H9 (cell line): Measurements from ENCODE around the gene RSAD1. TPM values are rescaled to one million over a fixed set of nuclear protein-coding genes. Genes with fewer than 3 reads are reported as not detected.

Experiments used
- DNase-seq: peaks from one replicate; pipeline ENCODE4 v3.0.0-alpha.2; 2017
- H2AFZ ChIP-seq: one replicate; pipeline ENCODE4 v1.6.1; 2013; ENCODE audit warnings: mild to moderate bottlenecking, low read length, control low read depth, moderate library complexity
- H2AK5ac ChIP-seq: 2 replicates; pipeline ENCODE4 v1.6.1; 2013; ENCODE audit warnings: low read length, control low read depth, mixed read lengths; ENCODE audit not compliant: insufficient read length
- H2BK120ac ChIP-seq: one replicate; pipeline ENCODE4 v1.6.1; 2013; ENCODE audit warnings: low read depth, mild to moderate bottlenecking, low read length, control low read depth, inconsistent platforms; ENCODE audit not compliant: poor library complexity, severe bottlenecking
- H2BK12ac ChIP-seq: 2 replicates; pipeline ENCODE4 v1.6.1; 2013; ENCODE audit warnings: low read length, control low read depth, mixed read lengths, low read depth; ENCODE audit not compliant: insufficient read length
- H2BK15ac ChIP-seq: 2 replicates; pipeline ENCODE4 v1.6.1; 2013; ENCODE audit warnings: low read depth, low read length, control low read depth
- H2BK20ac ChIP-seq: one replicate; pipeline ENCODE4 v1.6.1; 2013; ENCODE audit warnings: low read depth, mild to moderate bottlenecking, low read length, control low read depth, inconsistent platforms; ENCODE audit not compliant: poor library complexity, severe bottlenecking
- H2BK5ac ChIP-seq: 2 replicates; pipeline ENCODE4 v1.6.1; 2013; ENCODE audit warnings: low read length, control low read depth, mixed read lengths; ENCODE audit not compliant: insufficient read length
- H3K14ac ChIP-seq: 2 replicates; pipeline ENCODE4 v1.6.1; 2013; ENCODE audit warnings: low read length, control low read depth; ENCODE audit not compliant: insufficient read depth
- H3K18ac ChIP-seq: 2 replicates; pipeline ENCODE4 v1.6.1; 2013; ENCODE audit warnings: low read depth, mild to moderate bottlenecking, mixed read lengths, low read length, control low read depth; ENCODE audit not compliant: insufficient read length
- H3K23ac ChIP-seq: 2 replicates; pipeline ENCODE4 v1.6.1; 2013; ENCODE audit warnings: low read length, control low read depth, mixed read lengths, low read depth; ENCODE audit not compliant: insufficient read length
- H3K23me2 ChIP-seq: 2 replicates; pipeline ENCODE4 v1.6.1; 2013; ENCODE audit warnings: low read depth, mild to moderate bottlenecking, mixed read lengths, low read length, control low read depth; ENCODE audit not compliant: insufficient read length, poor library complexity, severe bottlenecking
- H3K27ac ChIP-seq: 2 replicates; pipeline ENCODE4 v1.5.1; 2013; ENCODE audit warnings: low read length, control low read depth, mixed read lengths, low read depth; ENCODE audit not compliant: insufficient read length
- H3K27me3 ChIP-seq: 2 replicates; pipeline ENCODE4 v1.6.1; 2013; ENCODE audit warnings: low read length, control low read depth, inconsistent platforms; ENCODE audit not compliant: insufficient read depth
- H3K4ac ChIP-seq: 2 replicates; pipeline ENCODE4 v1.6.1; 2013; ENCODE audit warnings: low read depth, mild to moderate bottlenecking, control low read depth, inconsistent platforms, low read length, moderate library complexity
- H3K4me1 ChIP-seq: 2 replicates; pipeline ENCODE4 v1.6.1; 2013; ENCODE audit warnings: low read length, control low read depth, inconsistent platforms; ENCODE audit not compliant: insufficient read depth
- H3K4me2 ChIP-seq: 2 replicates; pipeline ENCODE4 v1.6.1; 2013; ENCODE audit warnings: low read length, control low read depth, mixed read lengths; ENCODE audit not compliant: insufficient read length, insufficient read depth
- H3K56ac ChIP-seq: 2 replicates; pipeline ENCODE4 v1.6.1; 2013; ENCODE audit warnings: low read depth, mild to moderate bottlenecking, mixed read lengths, low read length, control low read depth; ENCODE audit not compliant: insufficient read length
- H3K79me1 ChIP-seq: 2 replicates; pipeline ENCODE4 v1.6.1; 2013; ENCODE audit warnings: low read depth, mild to moderate bottlenecking, moderate library complexity, low read length, control low read depth, inconsistent platforms; ENCODE audit not compliant: insufficient read depth, poor library complexity, severe bottlenecking
- H3K79me2 ChIP-seq: 2 replicates; pipeline ENCODE4 v1.6.1; 2013; ENCODE audit warnings: low read length, control low read depth, inconsistent platforms; ENCODE audit not compliant: insufficient read depth
- H3K9ac ChIP-seq: 2 replicates; pipeline ENCODE4 v1.6.1; 2013; ENCODE audit warnings: low read length, control low read depth, mixed read lengths; ENCODE audit not compliant: insufficient read length; ENCODE audit errors: extremely low read depth
- H3K9me3 ChIP-seq: one replicate; pipeline ENCODE4 v1.6.1; 2013; ENCODE audit warnings: low read depth, low read length, inconsistent platforms; ENCODE audit not compliant: control insufficient read depth
- H3T11ph ChIP-seq: one replicate; pipeline ENCODE4 v1.6.1; 2013; ENCODE audit warnings: mild to moderate bottlenecking, low read length, control low read depth, inconsistent platforms
- H4K20me1 ChIP-seq: one replicate; pipeline ENCODE4 v1.6.1; 2013; ENCODE audit not compliant: control insufficient read depth, insufficient read length, insufficient read depth
- H4K5ac ChIP-seq: 2 replicates; pipeline ENCODE4 v1.6.1; 2013; ENCODE audit warnings: low read depth, mild to moderate bottlenecking, mixed read lengths, low read length, control low read depth; ENCODE audit not compliant: insufficient read length
- H4K8ac ChIP-seq: replicated peaks from 2 replicates; pipeline ENCODE4 v1.6.1; 2013; ENCODE audit warnings: low read length, control low read depth, mixed read lengths, low read depth; ENCODE audit not compliant: insufficient read length
- H4K91ac ChIP-seq: 2 replicates; pipeline ENCODE4 v1.6.1; 2013; ENCODE audit warnings: low read depth, mild to moderate bottlenecking, moderate library complexity, mixed read lengths, low read length, control low read depth; ENCODE audit not compliant: insufficient read length
- H3K27ac Mint-ChIP-seq, 3 experiments: 2 replicates in 2 of 3; 3 replicates in 1 of 3; pipeline ENCODE4 v1.8.0; 2020 to 2021; ENCODE audit warnings: mixed read lengths in 3 of 3, mild to moderate bottlenecking in 1 of 3, moderate library complexity in 1 of 3
- H3K27me3 Mint-ChIP-seq: 2 replicates; pipeline ENCODE4 v1.8.0; 2021; ENCODE audit warnings: low read depth, mild to moderate bottlenecking, moderate library complexity, mixed read lengths
- H3K36me3 Mint-ChIP-seq, 3 experiments: 2 replicates in 2 of 3; 3 replicates in 1 of 3; pipeline ENCODE4 v1.8.0; 2020 to 2021; ENCODE audit warnings: low read depth in 3 of 3, mixed read lengths in 3 of 3; ENCODE audit not compliant: insufficient read depth in 1 of 3
- H3K4me1 Mint-ChIP-seq, 2 experiments: 2 replicates each; pipeline ENCODE4 v1.8.0; 2020; ENCODE audit warnings: mixed read lengths in 2 of 2
- H3K4me3 Mint-ChIP-seq, 2 experiments: 2 replicates in 1 of 2; 3 replicates in 1 of 2; pipeline ENCODE4 v1.8.0; 2020 to 2021; ENCODE audit warnings: mild to moderate bottlenecking in 2 of 2, mixed read lengths in 2 of 2, moderate library complexity in 1 of 2
- H3K9me3 Mint-ChIP-seq, 2 experiments: 2 replicates in 1 of 2; 3 replicates in 1 of 2; pipeline ENCODE4 v1.8.0; 2020; ENCODE audit warnings: mild to moderate bottlenecking in 2 of 2, mixed read lengths in 2 of 2, moderate library complexity in 1 of 2
- CTCF ChIP-seq: fragments of 200-600 bp; sonication (generic); conservative IDR thresholded peaks from 3 replicates; pipeline ENCODE4 v1.8.0; 2021; ENCODE audit warnings: antibody characterized with exemption, mild to moderate bottlenecking
- WGBS: extraction: QIAGEN DNeasy Blood & Tissue Kit; methylation state at CpG from one replicate; pipeline ENCODE4 v1.1.7; 2013; ENCODE audit warnings: missing lambda C conversion rate, low lambda C conversion rate, mixed read lengths; ENCODE audit not compliant: insufficient read length; ENCODE audit errors: extremely low coverage; 5-methylcytosine and 5-hydroxymethylcytosine counted together
- long read RNA-seq: library from polyadenylated mRNA; unstranded; transcript quantifications from one replicate; pipeline ENCODE4 v2.0.0, GENCODE V29; 2020
- total RNA-seq: library from RNA; stranded (reverse); gene quantifications from 2 replicates; pipeline ENCODE4 v1.2.1, GENCODE V29; 2021

The RSAD1 gene
- total RNA-seq = 27.9 and 29.6 TPM in 2 replicates
- long read RNA-seq, transcript RSAD1-201 (9 exons, 2,528 nt) = major isoform, 34 of 54 reads
- long read RNA-seq, partial matches to known transcripts = 7 of 54 reads
- long read RNA-seq, other reads (novel, unspliced or antisense) = 13 of 54 reads

DNA sequence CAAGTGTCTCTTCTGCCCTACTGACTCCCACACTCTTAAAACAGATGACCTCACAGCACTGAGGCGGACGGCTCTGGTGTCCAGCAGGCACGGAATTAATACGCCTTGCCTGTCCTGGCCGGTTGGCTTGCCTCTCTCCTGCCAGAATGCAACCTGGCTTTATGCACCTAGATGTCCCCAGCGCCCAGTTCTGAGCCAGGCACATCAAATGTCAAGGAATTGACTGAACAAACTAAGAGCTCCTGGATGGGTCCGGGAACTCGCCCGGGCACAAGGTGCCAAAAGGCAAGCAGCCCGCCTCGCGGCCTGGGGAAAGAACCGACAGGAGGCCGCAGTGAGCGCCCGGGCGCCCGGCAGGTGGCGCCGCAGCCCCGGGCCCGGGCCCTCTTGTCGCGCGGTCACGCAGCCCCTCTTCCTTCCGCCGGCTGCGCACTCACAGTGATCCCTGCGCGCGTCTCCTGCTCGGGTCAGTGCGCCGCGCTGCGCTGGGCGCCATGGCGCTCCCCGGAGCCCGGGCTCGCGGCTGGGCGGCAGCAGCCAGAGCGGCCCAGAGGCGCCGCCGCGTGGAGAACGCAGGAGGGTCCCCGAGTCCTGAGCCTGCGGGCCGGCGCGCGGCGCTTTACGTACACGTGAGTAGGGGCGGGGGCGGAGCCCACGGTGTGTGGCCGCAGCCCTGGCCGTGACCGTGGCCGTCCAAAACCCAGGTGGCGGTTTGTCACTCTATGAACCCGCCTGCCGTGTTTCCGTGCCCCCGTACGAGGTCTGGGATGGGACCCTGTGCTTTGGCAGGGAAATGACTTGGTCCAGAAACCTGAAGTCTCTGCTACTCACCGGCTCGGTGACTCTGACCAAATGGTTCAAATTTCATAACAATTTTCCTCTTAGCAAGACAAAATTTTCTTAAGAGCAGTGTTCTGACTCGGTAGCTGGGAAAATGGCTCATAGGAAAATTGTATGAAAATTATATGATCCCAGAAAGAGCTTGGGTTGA, at the start of gene RSAD1:
RSAD1 (plus strand) TSS at position 470 of the 991 bp plus-strand sequence; CDS start at position 495, 25 bp downstream.
- H2AK5ac ChIP-seq = no peak within 1 kb of the TSS

More for the DNA sequence above, at the start of gene RSAD1:
- no peak within 1 kb of the TSS for H3K23ac ChIP-seq
- no peak within 1 kb of the TSS for H4K5ac ChIP-seq
- peak within 1 kb of the TSS; percentile 75 for H3K4me2 ChIP-seq
- no peak within 1 kb of the TSS for H3K18ac ChIP-seq
- no peaks in the 10 kb centered on the region for H3K79me1 ChIP-seq
- no peak within 1 kb of the TSS for H3K4ac ChIP-seq
- peak within 1 kb of the TSS; percentile 49 for H3K14ac ChIP-seq
- no peak within 1 kb of the TSS for H3K27ac ChIP-seq
- no peak within 1 kb of the TSS for H2BK120ac ChIP-seq
- no peaks in the 10 kb centered on the region; the same call in 1 of the 2 replicates for H3K27me3 ChIP-seq
- H2BK5ac ChIP-seq = no peak within 1 kb of the TSS
- WGBS = no CpG with 5 or more reads among the region's 75 CpGs
- peak; percentile 93 for DNase-seq
- H3K4me1 ChIP-seq = no peaks in the 10 kb centered on the region
- TF ChIP-seq CTCF = peak; percentile 91
- Mint-ChIP-seq H3K9me3 (no peaks in the 10 kb centered on the region), H3K4me1 (peaks cover 12 to 16% of the 10 kb centered on the region in 2 experiments), H3K36me3 (peaks cover 2 to 19% (median 14%) of the 10 kb centered on the region in 3 experiments), H3K27ac (peak within 1 kb of the TSS in 2 of 3 experiments; percentile 73 to 85; a peak in 3 of 7 replicates), H3K4me3 (peak within 1 kb of the TSS; percentile 78 to 89), H3K27me3 (peaks cover 11% of the 10 kb centered on the region)
- H3K79me2 ChIP-seq = no peaks in the 10 kb centered on the region
- no peak within 1 kb of the TSS for H3K56ac ChIP-seq
- no peak within 1 kb of the TSS for H2BK15ac ChIP-seq
- no peak within 1 kb of the TSS for H2BK12ac ChIP-seq
- H3K9me3 ChIP-seq = no peaks in the 10 kb centered on the region
- no peak within 1 kb of the TSS for H2AFZ ChIP-seq
- no peak within 1 kb of the TSS for H2BK20ac ChIP-seq
- no peaks in the 10 kb centered on the region for H3K23me2 ChIP-seq
- H3K9ac ChIP-seq = peak within 1 kb of the TSS; percentile 39
- no peaks in the 10 kb centered on the region for H4K20me1 ChIP-seq
- no peak within 1 kb of the TSS for H3T11ph ChIP-seq
- no peak within 1 kb of the TSS for H4K8ac ChIP-seq
- no peak within 1 kb of the TSS for H4K91ac ChIP-seq
